PFSK-1 (cell line): ENCODE measurements around the gene INTS6.
A peak's percentile ranks its signal among the peaks of the same experiment; 100 is the strongest.

Source experiments
- FOXP2 ChIP-seq: optimal IDR thresholded peaks from 2 replicates; pipeline ENCODE3; 2011; ENCODE audit warnings: borderline replicate concordance, control low read depth, inconsistent platforms; ENCODE audit not compliant: insufficient read depth; ENCODE audit errors: extremely low read length, extremely low read depth
- POLR2AphosphoS5 ChIP-seq: IDR thresholded peaks from 2 replicates; pipeline ENCODE4 v1.6.1; 2012; ENCODE audit warnings: low read depth, mild to moderate bottlenecking, control low read depth, low read length, moderate library complexity
- SIN3A ChIP-seq: IDR thresholded peaks from 2 replicates; pipeline ENCODE4 v1.6.1; 2012; ENCODE audit warnings: mild to moderate bottlenecking, low read length, moderate library complexity, borderline replicate concordance; ENCODE audit not compliant: insufficient read depth
- TAF1 ChIP-seq: IDR thresholded peaks from 2 replicates; pipeline ENCODE4 v1.6.1; 2012; ENCODE audit warnings: low read length, control low read depth, borderline replicate concordance; ENCODE audit not compliant: insufficient read depth
- TF ChIP-seq, protein P1 (sequence below), 2 experiments: IDR thresholded peaks; 2 replicates each; pipeline versions ENCODE4 v1.6.1 to v1.8.0; 2011 to 2012; ENCODE audit warnings: low read depth in 2 of 2, low read length in 2 of 2, control low read depth in 1 of 2, inconsistent platforms in 1 of 2, mild to moderate bottlenecking in 1 of 2, moderate library complexity in 1 of 2; ENCODE audit not compliant: insufficient read depth in 1 of 2

Gene INTS6

DNA sequence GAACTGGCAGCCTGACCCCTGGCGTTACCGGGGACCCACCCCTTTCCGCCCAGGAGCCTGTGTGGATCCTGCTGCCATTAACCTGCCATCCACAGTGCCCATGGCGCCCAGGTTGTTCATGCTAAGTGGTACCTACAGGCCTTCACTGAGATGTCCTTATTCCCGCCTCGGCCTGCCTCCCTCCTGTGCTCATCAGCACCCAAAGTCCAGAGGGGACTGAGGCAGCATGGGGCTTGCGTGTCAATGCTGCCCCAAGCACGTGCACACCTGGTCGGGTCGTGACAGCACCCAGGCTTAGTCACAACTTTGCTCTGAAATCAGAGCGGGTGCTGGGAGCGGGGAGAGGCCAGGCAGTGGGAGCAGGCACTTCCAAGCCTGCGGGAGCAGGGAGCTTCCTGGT lies 3.7 kb upstream of the INTS6 start:
- TF ChIP-seq SIN3A (no peak), TAF1 (no peak), FOXP2 (no peak), POLR2AphosphoS5 (no peak)
- TF ChIP-seq, protein P1, sequence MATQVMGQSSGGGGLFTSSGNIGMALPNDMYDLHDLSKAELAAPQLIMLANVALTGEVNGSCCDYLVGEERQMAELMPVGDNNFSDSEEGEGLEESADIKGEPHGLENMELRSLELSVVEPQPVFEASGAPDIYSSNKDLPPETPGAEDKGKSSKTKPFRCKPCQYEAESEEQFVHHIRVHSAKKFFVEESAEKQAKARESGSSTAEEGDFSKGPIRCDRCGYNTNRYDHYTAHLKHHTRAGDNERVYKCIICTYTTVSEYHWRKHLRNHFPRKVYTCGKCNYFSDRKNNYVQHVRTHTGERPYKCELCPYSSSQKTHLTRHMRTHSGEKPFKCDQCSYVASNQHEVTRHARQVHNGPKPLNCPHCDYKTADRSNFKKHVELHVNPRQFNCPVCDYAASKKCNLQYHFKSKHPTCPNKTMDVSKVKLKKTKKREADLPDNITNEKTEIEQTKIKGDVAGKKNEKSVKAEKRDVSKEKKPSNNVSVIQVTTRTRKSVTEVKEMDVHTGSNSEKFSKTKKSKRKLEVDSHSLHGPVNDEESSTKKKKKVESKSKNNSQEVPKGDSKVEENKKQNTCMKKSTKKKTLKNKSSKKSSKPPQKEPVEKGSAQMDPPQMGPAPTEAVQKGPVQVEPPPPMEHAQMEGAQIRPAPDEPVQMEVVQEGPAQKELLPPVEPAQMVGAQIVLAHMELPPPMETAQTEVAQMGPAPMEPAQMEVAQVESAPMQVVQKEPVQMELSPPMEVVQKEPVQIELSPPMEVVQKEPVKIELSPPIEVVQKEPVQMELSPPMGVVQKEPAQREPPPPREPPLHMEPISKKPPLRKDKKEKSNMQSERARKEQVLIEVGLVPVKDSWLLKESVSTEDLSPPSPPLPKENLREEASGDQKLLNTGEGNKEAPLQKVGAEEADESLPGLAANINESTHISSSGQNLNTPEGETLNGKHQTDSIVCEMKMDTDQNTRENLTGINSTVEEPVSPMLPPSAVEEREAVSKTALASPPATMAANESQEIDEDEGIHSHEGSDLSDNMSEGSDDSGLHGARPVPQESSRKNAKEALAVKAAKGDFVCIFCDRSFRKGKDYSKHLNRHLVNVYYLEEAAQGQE (IDR thresholded peaks at IDR 0.05; ENCODE audit: insufficient read depth in 1 of 2, low read depth in 2 of 2, low read length in 2 of 2): no peak

DNA sequence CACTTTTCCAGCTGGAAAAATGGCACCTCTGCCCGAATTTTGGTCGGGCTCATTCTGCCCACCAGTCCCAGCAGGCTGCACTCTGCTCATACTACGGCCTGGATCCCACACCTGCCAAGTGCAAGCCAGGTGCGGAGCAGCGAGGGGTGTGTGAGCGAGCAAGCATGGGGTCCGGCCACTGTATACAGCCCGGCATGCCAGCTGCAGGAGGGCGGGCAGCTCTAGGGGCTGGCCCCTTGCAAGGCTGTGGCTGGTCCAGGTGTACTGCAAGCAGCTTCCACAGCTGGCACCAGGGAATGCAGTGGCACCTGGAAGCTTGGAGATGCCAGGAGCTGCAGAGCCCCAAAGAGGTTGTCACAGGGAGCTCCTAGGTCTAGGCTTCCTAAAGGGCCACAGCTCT lies 2.7 kb upstream of the INTS6 start:
- TF ChIP-seq TAF1 (no peak), SIN3A (no peak), FOXP2 (no peak), POLR2AphosphoS5 (no peak)
- TF ChIP-seq, protein P1 (IDR thresholded peaks at IDR 0.05; ENCODE audit: insufficient read depth in 1 of 2, low read depth in 2 of 2, low read length in 2 of 2): no peak

DNA sequence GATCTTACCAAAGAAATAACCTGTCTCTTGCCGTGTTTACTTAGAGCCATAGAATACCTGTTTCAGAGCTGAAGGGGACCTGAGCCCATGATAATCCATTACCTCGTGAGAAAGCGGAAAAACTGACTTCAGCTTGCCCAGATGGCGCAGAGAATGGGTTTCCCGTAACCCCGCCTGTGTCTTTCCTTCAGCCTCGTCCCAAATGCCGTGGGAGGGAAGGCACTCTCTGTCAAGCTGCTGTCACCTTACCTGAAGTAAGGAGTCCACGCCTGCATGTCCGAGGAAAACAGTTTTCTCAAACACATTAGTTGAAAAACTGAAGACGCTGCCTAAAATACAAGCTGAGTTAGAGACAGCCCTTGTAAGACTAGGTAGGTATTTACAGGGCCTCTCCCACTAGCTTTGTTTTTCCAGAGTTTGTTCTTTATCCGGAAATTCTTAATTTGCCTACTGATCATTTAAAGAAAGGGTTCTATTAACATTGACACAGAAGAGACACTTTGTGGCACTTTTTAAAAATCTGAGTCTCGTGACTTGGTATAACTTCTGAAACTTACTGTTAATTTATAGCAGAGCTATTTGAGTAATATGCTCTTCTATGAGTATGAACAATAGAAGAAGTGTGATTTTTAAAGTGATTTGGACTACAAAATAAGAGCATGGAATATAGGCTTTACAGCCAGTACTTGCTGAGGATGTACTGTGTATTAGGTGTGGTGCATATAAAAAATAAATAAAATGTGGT lies 1.3 kb upstream of the INTS6 start:
- TF ChIP-seq FOXP2: no peak
- TF ChIP-seq, protein P1 (IDR thresholded peaks at IDR 0.05; ENCODE audit: insufficient read depth in 1 of 2, low read depth in 2 of 2, low read length in 2 of 2): no peak
- no peak for TF ChIP-seq SIN3A
- TF ChIP-seq TAF1: no peak
- no peak for TF ChIP-seq POLR2AphosphoS5

DNA sequence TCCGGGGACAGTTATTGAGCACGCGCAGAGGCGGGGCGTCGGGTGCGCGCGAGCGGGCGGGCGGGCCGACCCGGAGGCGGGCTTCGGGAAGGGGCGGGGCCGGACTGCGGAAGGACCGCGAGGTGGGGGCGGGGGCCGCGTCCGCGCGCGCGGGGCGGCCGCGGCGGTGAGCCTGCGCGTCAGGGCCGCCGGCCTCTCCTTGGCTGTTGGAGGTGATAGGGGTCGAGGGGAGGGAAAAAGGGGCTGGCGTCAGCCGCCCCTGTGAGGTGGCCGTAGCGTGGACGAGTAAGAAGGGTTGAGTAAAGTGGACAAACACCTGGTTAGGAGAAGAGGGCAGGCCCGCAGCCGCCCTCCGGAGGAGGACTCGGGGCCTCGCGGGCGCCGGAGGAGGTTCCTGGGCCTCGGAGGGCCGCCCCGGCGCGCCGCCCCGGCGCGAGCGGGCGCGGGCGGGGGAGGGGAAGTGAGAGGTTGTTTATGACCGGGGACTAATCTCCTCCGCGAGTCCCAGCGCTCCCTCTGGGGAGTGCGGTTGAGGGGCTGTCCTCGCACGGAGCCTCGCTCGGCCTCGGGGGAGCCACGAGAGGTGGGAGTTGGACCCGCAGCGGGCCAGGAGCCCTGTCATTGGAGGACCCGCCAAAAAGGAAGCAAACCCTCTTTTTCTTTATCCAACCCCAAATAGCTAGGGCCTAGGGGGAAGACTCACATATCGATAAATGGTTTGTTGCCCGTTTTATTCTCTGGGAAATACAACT lies 547 bp upstream of the INTS6 start:
- peak; percentile 8 for TF ChIP-seq FOXP2
- TF ChIP-seq, protein P1 (IDR thresholded peaks at IDR 0.05; ENCODE audit: insufficient read depth in 1 of 2, low read depth in 2 of 2, low read length in 2 of 2): no peak
